Panc1 (cell line): ENCODE data around the gene GJD4. TPM values are rescaled to one million over a fixed set of nuclear protein-coding genes. Genes with fewer than 3 reads are reported as not detected.

Experiments
- ATAC-seq: fragments of 200-7000 bp; cut with Tn5 transposase; 2 replicates; pipeline ENCODE4 v1.9.1; 2020; ENCODE audit warnings: mild to moderate bottlenecking, moderate library complexity
- BruUV-seq: library from RNA; stranded (reverse); fragments of 400-500 nt; replicated peaks from 2 replicates; lab custom pipeline; 2021; lab: Mats Ljungman, UMichigan
- CTCF ChIA-PET: fragments of 300-600 bp; sonication (Branson Sonifier 250); formaldehyde crosslinking; loops from one replicate; lab custom pipeline; 2022; ENCODE audit warnings: antibody characterized with exemption; lab: Charles Lee
- POLR2A ChIA-PET: fragments of 300-600 bp; sonication (Branson Sonifier 250); formaldehyde crosslinking; loops from one replicate; lab custom pipeline; 2022; ENCODE audit warnings: antibody characterized with exemption; lab: Charles Lee
- DNase-seq: peaks from one replicate; pipeline ENCODE4 v3.0.0-alpha.2; 2010; ENCODE audit warnings: low read depth, low spot score
- H3K27ac ChIP-seq: 2 replicates; pipeline ENCODE4 v1.5.1; 2011; ENCODE audit warnings: mild to moderate bottlenecking, low read length, inconsistent platforms
- H3K27me3 ChIP-seq: fragments of 200-500 bp; sonication (Bioruptor generic); 2 replicates; pipeline ENCODE4 v1.6.0; 2014; ENCODE audit warnings: low read length, inconsistent platforms; ENCODE audit not compliant: control insufficient read depth, insufficient read depth
- H3K36me3 ChIP-seq: fragments of 200-500 bp; sonication (Bioruptor generic); 2 replicates; pipeline ENCODE4 v1.5.1; 2014; ENCODE audit warnings: inconsistent platforms, mild to moderate bottlenecking, low read length, moderate library complexity; ENCODE audit not compliant: control insufficient read depth, insufficient read depth
- H3K4me1 ChIP-seq: 2 replicates; pipeline ENCODE4 v1.5.1; 2011; ENCODE audit warnings: inconsistent platforms, mild to moderate bottlenecking, low read length, moderate library complexity; ENCODE audit not compliant: control insufficient read depth, insufficient read depth
- H3K4me3 ChIP-seq, 2 experiments: 2 replicates each; pipeline ENCODE4 v1.5.1; 2011 to 2012; ENCODE audit warnings: low read depth in 2 of 2, low read length in 2 of 2, mild to moderate bottlenecking in 2 of 2, inconsistent platforms in 1 of 2, moderate library complexity in 1 of 2
- H3K9me3 ChIP-seq: fragments of 200-500 bp; sonication (Bioruptor generic); 2 replicates; pipeline ENCODE4 v1.5.1; 2014; ENCODE audit warnings: low read depth, mild to moderate bottlenecking, inconsistent platforms, low read length, moderate library complexity; ENCODE audit not compliant: control insufficient read depth, insufficient read depth
- POLR2AphosphoS5 ChIP-seq: IDR thresholded peaks from 2 replicates; pipeline ENCODE4 v1.6.1; 2012; ENCODE audit warnings: mild to moderate bottlenecking, low read depth, low read length, moderate library complexity
- SIN3A ChIP-seq: IDR thresholded peaks from 2 replicates; pipeline ENCODE4 v1.6.1; 2012; ENCODE audit warnings: low read depth, mild to moderate bottlenecking, low read length, moderate library complexity, borderline replicate concordance; ENCODE audit not compliant: insufficient read depth
- TCF7L2 ChIP-seq: IDR thresholded peaks from 2 replicates; pipeline ENCODE4 v1.6.1; 2011; ENCODE audit warnings: mild to moderate bottlenecking, low read depth, low read length, inconsistent platforms
- in situ Hi-C: cut with HindIII; loops from 2 replicates; pipeline ENCODE4 v1.10.0; 2016; ENCODE audit warnings: low sequenced_read_pairs, low pct_unique_long_range_greater_than_20kb
- intact Hi-C: fragments of 100-400 bp; cut with micrococcal nuclease; formaldehyde crosslinking; loops from one replicate; pipeline ENCODE4 v1.10.0; 2022; ENCODE audit not compliant: unreplicated experiment
- total RNA-seq: library from RNA; stranded (reverse); gene quantifications from one replicate; pipeline ENCODE4 v1.2.1, GENCODE V29; 2021; ENCODE audit not compliant: unreplicated experiment
- TF ChIP-seq, protein P1 (sequence below), 2 experiments: IDR thresholded peaks; 2 replicates each; pipeline ENCODE4 v1.6.1; 2011 to 2012; ENCODE audit warnings: low read depth in 2 of 2, control low read depth in 1 of 2, low read length in 1 of 2, mild to moderate bottlenecking in 1 of 2, moderate library complexity in 1 of 2; ENCODE audit not compliant: insufficient read depth in 1 of 2
- TF ChIP-seq, protein P2 (sequence below): fragments of 450-650 bp; IDR thresholded peaks from 2 replicates; pipeline ENCODE4 v1.5.1; 2017; ENCODE audit warnings: mild to moderate bottlenecking

Gene GJD4
- total RNA-seq, 1 experiment from 2014 or later = not detected

DNA sequence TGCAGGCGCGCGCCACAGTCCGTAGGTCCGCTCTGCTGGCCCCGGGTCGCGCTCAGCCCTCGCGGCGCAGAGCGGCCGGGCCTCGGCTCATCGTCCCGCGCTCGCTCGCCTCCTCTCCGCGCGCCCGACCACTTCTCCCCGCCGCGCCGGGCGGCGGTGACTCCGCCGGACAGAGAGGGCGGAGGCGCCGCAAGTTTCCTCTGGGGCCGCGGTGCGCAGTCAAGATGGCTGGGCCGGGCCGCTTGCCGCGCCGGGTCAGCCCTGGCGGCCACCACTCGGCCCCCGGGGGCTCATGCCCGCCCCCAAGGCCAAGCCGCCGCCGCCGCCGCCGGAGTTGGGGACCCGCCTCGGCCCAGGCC, 36.5 kb downstream of the GJD4 start:
- no TSS peak for BruUV-seq
- intact Hi-C loops = no loop called here
- H3K4me3 ChIP-seq = peak overlapping the region; percentile 52 to 60
- ChIA-PET CTCF (no interaction called here), POLR2A (no interaction called here)
- H3K27me3 ChIP-seq = peaks cover 2% of the 10 kb centered on the region; the same call in 1 of the 2 replicates
- no peaks in the 10 kb centered on the region for H3K9me3 ChIP-seq
- TF ChIP-seq TCF7L2 (no peak), POLR2AphosphoS5 (no peak), SIN3A (no peak)
- TF ChIP-seq, protein P1, sequence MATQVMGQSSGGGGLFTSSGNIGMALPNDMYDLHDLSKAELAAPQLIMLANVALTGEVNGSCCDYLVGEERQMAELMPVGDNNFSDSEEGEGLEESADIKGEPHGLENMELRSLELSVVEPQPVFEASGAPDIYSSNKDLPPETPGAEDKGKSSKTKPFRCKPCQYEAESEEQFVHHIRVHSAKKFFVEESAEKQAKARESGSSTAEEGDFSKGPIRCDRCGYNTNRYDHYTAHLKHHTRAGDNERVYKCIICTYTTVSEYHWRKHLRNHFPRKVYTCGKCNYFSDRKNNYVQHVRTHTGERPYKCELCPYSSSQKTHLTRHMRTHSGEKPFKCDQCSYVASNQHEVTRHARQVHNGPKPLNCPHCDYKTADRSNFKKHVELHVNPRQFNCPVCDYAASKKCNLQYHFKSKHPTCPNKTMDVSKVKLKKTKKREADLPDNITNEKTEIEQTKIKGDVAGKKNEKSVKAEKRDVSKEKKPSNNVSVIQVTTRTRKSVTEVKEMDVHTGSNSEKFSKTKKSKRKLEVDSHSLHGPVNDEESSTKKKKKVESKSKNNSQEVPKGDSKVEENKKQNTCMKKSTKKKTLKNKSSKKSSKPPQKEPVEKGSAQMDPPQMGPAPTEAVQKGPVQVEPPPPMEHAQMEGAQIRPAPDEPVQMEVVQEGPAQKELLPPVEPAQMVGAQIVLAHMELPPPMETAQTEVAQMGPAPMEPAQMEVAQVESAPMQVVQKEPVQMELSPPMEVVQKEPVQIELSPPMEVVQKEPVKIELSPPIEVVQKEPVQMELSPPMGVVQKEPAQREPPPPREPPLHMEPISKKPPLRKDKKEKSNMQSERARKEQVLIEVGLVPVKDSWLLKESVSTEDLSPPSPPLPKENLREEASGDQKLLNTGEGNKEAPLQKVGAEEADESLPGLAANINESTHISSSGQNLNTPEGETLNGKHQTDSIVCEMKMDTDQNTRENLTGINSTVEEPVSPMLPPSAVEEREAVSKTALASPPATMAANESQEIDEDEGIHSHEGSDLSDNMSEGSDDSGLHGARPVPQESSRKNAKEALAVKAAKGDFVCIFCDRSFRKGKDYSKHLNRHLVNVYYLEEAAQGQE (IDR thresholded peaks at IDR 0.05; ENCODE audit: insufficient read depth in 1 of 2, low read depth in 2 of 2, low read length in 1 of 2) = no peak
- TF ChIP-seq, protein P2, sequence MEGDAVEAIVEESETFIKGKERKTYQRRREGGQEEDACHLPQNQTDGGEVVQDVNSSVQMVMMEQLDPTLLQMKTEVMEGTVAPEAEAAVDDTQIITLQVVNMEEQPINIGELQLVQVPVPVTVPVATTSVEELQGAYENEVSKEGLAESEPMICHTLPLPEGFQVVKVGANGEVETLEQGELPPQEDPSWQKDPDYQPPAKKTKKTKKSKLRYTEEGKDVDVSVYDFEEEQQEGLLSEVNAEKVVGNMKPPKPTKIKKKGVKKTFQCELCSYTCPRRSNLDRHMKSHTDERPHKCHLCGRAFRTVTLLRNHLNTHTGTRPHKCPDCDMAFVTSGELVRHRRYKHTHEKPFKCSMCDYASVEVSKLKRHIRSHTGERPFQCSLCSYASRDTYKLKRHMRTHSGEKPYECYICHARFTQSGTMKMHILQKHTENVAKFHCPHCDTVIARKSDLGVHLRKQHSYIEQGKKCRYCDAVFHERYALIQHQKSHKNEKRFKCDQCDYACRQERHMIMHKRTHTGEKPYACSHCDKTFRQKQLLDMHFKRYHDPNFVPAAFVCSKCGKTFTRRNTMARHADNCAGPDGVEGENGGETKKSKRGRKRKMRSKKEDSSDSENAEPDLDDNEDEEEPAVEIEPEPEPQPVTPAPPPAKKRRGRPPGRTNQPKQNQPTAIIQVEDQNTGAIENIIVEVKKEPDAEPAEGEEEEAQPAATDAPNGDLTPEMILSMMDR = no peak
- no peak for DNase-seq
- H3K4me1 ChIP-seq = no peaks in the 10 kb centered on the region
- ATAC-seq = peak; percentile 39
- no peaks in the 10 kb centered on the region for H3K36me3 ChIP-seq
- no peak overlapping the region for H3K27ac ChIP-seq
- in situ Hi-C loops = no loop called here

DNA sequence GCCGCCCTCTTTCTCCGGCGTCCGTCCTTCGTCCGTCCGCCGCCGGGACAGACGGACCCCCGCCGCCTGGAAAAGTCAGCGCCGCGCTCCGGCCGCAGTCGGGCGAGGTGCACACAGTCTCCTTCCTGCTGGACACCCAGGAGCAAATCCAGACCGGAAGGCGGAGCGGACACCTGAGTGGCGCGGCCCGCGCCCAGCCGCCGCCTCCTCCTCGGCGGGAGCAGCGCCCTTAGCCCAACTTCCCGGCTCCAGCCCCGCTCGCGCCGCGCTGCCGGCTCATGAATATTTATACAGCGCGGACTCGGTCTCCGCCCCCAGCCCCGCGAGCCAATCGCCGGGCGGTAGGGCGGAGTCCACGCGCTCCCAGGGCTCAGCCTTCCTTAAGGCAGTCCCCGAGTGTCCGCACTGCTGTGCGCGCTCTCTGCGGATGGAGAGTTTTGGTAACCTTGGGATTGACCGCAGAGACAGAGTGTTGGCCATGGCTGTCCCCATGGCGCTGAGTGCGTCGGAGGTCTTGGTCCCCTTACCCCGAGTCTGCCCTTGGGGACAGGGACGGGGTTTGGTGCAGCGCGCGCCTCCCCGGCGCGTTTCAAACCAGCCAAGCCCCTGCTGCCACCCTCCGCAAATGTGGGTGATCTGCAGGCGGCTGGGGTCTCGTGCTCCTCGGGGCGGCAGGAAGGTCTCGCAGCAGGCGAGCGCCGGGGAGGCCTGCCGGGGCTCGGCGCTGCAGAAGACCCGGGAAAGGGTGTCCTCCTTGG, 37.1 kb downstream of the GJD4 start, which contains the start of gene FZD8:
Gene FZD8 (minus strand): TSS at position 262 of the 758 bp plus-strand sequence. CDS start 867 bp downstream, outside the sequence.
- H3K4me3 ChIP-seq = peak within 1 kb of the TSS; percentile 52 to 60
- peaks cover 2% of the 10 kb centered on the region; the same call in 1 of the 2 replicates for H3K27me3 ChIP-seq
- in situ Hi-C loops = no loop called here
- H3K9me3 ChIP-seq = no peaks in the 10 kb centered on the region
- TF ChIP-seq, protein P2 = peak; percentile 17
- TF ChIP-seq, protein P1 (IDR thresholded peaks at IDR 0.05; ENCODE audit: insufficient read depth in 1 of 2, low read depth in 2 of 2, low read length in 1 of 2) = no peak
- H3K27ac ChIP-seq = no peak within 1 kb of the TSS
- no peaks in the 10 kb centered on the region for H3K36me3 ChIP-seq
- no peaks in the 10 kb centered on the region for H3K4me1 ChIP-seq
- BruUV-seq = no TSS peak
- ChIA-PET CTCF (no interaction called here), POLR2A (no interaction called here)
- DNase-seq (no peak), ATAC-seq (peak; percentile 88)
- intact Hi-C loops = no loop called here
